GM04504 (cell line): ENCODE data around the gene TMC5.
"Not testable (repeated sequence)": the region's sequence is repeated elsewhere in the genome, so short reads cannot be mapped to it uniquely, and the experiment has no call there.

Source experiments
- DNase-seq: peaks from one replicate; pipeline ENCODE4 v3.0.0-alpha.2; 2012; ENCODE audit warnings: low read depth

The TMC5 gene

GRCh38 chr16:19400711-19401110 lies 17.0 kb upstream of the TMC5 start:
- no peak for DNase-seq

- no peak for DNase-seq
These were observed 10.7 kb upstream of the TMC5 start for GRCh38 chr16:19406891-19407491.

GRCh38 chr16:19410435-19411171 lies 7.1 kb upstream of the TMC5 start:
- DNase-seq = no peak

- DNase-seq = no peak
These were observed 6.4 kb upstream of the TMC5 start for GRCh38 chr16:19411298-19411697.

- not testable (repeated sequence) for DNase-seq
These were observed 5.6 kb upstream of the TMC5 start for GRCh38 chr16:19412055-19412454.

GRCh38 chr16:19415461-19415860 lies 2.2 kb upstream of the TMC5 start:
- no peak for DNase-seq

- DNase-seq = no peak
These were observed 1.8 kb upstream of the TMC5 start for GRCh38 chr16:19415918-19416317.

- no peak for DNase-seq
These were observed 517 bp downstream of the TMC5 start for GRCh38 chr16:19418200-19418599.

- DNase-seq = no peak
These were observed 2.0 kb downstream of the TMC5 start for GRCh38 chr16:19419698-19420075.

- DNase-seq = no peak
These were observed 6.8 kb downstream of the TMC5 start for GRCh38 chr16:19424478-19424877.

GRCh38 chr16:19430345-19430744 lies 12.7 kb downstream of the TMC5 start:
- no peak for DNase-seq

GRCh38 chr16:19431636-19432340 lies 14.1 kb downstream of the TMC5 start:
- DNase-seq = no peak

GRCh38 chr16:19432429-19432828 lies 14.7 kb downstream of the TMC5 start:
- no peak for DNase-seq

GRCh38 chr16:19434584-19434983 lies 16.9 kb downstream of the TMC5 start:
- DNase-seq = no peak

GRCh38 chr16:19436540-19436939 lies 18.9 kb downstream of the TMC5 start:
- DNase-seq = no peak

GRCh38 chr16:19437280-19437679 lies 19.6 kb downstream of the TMC5 start:
- no peak for DNase-seq

GRCh38 chr16:19438739-19439138 lies 21.1 kb downstream of the TMC5 start:
- DNase-seq = no peak

GRCh38 chr16:19439483-19439882 lies 21.8 kb downstream of the TMC5 start:
- no peak for DNase-seq

- DNase-seq = no peak
These were observed 26.0 kb downstream of the TMC5 start for GRCh38 chr16:19443659-19444058.

- DNase-seq = no peak
These were observed 28.7 kb downstream of the TMC5 start for GRCh38 chr16:19446300-19446846.

GRCh38 chr16:19446886-19447285 lies 29.2 kb downstream of the TMC5 start:
- DNase-seq = no peak

GRCh38 chr16:19450186-19450585 lies 32.5 kb downstream of the TMC5 start:
- no peak for DNase-seq
